Umbilical cord (tissue), 2 donors: ENCODE data around the gene CCL17. TPM values are rescaled to one million over a fixed set of nuclear protein-coding genes. Genes with fewer than 3 reads are reported as not detected.

ENCODE experiments used
- DNase-seq: peaks from one replicate; pipeline ENCODE4 v3.0.0-alpha.2; 2015; ENCODE audit warnings: low spot score
- total RNA-seq: library from RNA; depleted of rRNA; stranded (reverse); fragments of >200 nt; gene quantifications from one replicate; pipeline ENCODE4 v1.2.3, GENCODE V29; 2014; ENCODE audit warnings: low replicate concordance; ENCODE audit not compliant: insufficient read depth

CCL17 gene
- total RNA-seq, 1 donor from 2014 or later = not detected

GRCh38 chr16:57377080-57377841 is 27.3 kb upstream of the CCL17 start:
- peak; percentile 35 for DNase-seq

GRCh38 chr16:57379579-57379978 is 25.0 kb upstream of the CCL17 start:
- DNase-seq = no peak

- DNase-seq = no peak
These were observed 23.7 kb upstream of the CCL17 start for GRCh38 chr16:57380671-57381462.

GRCh38 chr16:57381791-57382534 is 22.6 kb upstream of the CCL17 start:
- DNase-seq = no peak

GRCh38 chr16:57382535-57383275 is 21.9 kb upstream of the CCL17 start:
- DNase-seq = no peak

- DNase-seq = peak; percentile 87
These were observed 21.0 kb upstream of the CCL17 start for GRCh38 chr16:57383276-57384247.

GRCh38 chr16:57384248-57385070 is 20.1 kb upstream of the CCL17 start:
- DNase-seq = no peak

GRCh38 chr16:57385083-57385482 is 19.5 kb upstream of the CCL17 start:
- DNase-seq = no peak

- DNase-seq = no peak
These were observed 18.1 kb upstream of the CCL17 start for GRCh38 chr16:57386381-57386951.

- DNase-seq = no peak
These were observed 16.8 kb upstream of the CCL17 start for GRCh38 chr16:57387598-57388354.

- no peak for DNase-seq
These were observed 16.0 kb upstream of the CCL17 start for GRCh38 chr16:57388359-57389086.

GRCh38 chr16:57389087-57389468 is 15.5 kb upstream of the CCL17 start:
- DNase-seq = no peak

- DNase-seq = no peak
These were observed 13.8 kb upstream of the CCL17 start for GRCh38 chr16:57390636-57391295.

- no peak for DNase-seq
These were observed 13.3 kb upstream of the CCL17 start for GRCh38 chr16:57391300-57391699.

- no peak for DNase-seq
These were observed 12.9 kb upstream of the CCL17 start for GRCh38 chr16:57391708-57392107.

- no peak for DNase-seq
These were observed 11.9 kb upstream of the CCL17 start for GRCh38 chr16:57392694-57393093.

GRCh38 chr16:57394444-57394843 is 10.1 kb upstream of the CCL17 start:
- no peak for DNase-seq
